ENCODE results near the gene STRN.
"Not testable (repeated sequence)": the region's sequence is repeated elsewhere in the genome, so short reads cannot be mapped to it uniquely, and the experiment has no call there.

Gene STRN

DNA sequence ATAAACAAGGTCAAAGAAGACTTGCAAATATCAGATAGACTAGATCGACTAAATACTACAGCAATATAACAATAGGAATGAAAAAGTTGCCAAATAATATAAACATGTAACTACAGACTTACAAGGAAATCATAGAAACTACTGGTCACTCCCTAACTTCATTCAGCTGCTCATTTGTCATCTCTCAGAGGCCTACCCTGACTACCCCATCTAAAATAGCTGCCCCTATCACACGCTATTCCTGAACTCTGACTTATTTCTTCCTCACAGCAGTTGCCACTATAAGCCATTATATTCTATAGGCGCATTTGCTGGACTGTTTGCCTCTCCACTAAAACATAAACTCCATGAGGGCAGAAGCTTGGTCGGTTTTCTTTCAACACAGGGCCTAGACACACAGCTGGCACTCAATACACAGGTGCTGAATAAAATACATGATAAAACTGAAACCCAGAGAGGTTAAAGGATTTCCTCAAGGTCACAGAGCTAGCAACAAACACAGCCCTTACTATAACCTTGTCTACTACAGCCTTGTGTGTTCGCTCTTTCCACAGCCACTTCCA, 1.8 kb downstream of the STRN start:
- no peak for DNase-seq (ENCODE audit: low read depth, low spot score)

GRCh38 chr2:36963734-36964133, 2.6 kb downstream of the STRN start:
- no peak for DNase-seq (ENCODE audit: low read depth, low spot score)

GRCh38 chr2:36963106-36963505, 3.2 kb downstream of the STRN start:
- DNase-seq (ENCODE audit: low read depth, low spot score): no peak

DNA sequence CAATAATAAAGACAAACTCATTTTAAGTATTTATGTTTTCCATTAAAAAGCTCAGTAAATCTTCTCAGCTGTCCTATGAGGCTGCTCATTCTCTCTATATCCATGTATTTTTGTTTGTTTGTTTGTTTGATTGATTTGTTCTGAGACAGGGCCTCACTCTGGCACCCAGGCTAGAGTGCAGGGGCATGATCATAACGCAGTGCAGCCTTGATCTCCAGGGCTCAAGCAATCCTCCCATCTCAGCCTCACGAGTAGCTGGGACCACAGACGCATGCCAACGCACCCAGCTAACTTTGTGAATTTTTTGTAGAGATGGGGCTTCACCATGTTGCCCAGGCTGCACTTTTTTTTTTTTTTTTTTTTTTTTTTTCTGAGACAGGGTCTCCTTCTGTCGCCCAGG, 5.6 kb downstream of the STRN start:
- DNase-seq (ENCODE audit: low read depth, low spot score): no peak

DNA sequence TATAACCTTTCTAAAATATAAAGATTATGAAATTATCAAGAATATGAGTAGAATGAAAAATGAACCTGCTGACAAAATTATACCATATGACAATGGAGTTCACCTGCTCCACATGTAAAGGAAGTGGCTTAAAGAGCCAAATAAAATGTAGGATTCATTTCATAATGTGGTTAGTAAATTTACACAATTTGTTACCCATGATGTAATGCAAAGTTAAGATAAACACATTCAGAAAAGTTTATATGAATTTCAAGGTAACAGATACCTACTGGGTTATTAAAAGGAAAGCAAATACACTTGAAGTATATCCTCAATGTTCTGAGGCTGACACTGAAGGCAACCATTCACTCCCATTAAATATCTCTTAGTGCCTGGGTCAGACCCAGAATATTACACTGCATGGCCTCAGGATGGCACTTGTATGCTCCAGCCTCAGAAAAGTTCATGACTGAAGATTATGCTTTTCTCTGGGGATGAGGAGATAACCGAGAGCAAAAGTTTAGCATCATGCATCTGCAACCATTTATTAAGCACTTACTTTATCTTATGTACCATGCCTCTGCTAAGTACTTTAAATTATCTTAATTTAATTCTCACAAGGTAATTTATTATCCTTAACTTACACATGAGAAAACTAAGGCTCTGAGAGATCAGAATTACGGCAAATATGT, 6.2 kb downstream of the STRN start:
- no peak for DNase-seq (ENCODE audit: low read depth, low spot score)

GRCh38 chr2:36954977-36955607, 11.2 kb downstream of the STRN start:
- DNase-seq (ENCODE audit: low read depth, low spot score): no peak

- no peak for DNase-seq (ENCODE audit: low read depth, low spot score)
Observed at GRCh38 chr2:36952748-36953197, 13.6 kb downstream of the STRN start.

DNA sequence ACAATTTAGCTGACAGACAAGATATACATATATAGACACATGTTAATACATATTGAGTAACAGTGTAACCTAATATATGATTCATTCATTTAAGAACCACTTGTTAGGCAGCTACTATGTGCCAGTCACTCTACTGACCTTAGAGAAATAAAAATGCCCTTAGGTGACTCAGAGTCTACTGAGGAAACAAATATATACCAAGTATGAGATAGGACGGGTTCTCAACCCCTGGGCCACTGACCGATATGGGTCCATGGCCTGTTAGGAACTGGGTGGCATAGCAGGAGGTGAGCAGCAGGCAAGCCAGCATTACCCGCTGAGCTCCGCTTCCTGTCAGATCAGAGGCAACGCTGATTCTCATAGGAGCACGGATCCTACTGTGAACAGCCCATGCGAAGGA, 14.8 kb downstream of the STRN start:
- DNase-seq (ENCODE audit: low read depth, low spot score): no peak

DNA sequence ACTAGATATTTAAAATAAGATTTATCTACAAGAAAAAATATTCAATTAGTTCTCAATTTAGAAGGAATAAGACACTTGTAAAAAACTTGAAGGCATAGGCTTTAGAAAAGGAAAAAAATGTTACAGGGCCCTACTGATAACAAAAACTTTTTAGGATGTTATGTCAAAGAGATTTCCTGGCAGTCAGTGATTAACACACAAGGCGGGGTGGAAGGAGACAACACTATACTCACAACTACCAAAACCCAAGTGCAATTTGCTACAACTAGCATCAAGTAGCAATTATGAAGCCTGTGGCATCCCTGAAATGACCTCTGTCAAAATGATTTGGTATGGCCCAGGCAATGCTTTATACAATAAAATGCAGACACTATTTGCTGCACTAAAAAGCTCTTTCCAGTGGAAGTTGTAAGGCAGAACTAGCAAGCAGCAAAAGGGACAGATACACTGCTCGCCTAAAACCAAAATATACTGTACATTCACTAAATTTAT, 15.3 kb downstream of the STRN start:
- no peak for DNase-seq (ENCODE audit: low read depth, low spot score)

GRCh38 chr2:36949845-36950244, 16.5 kb downstream of the STRN start:
- DNase-seq (ENCODE audit: low read depth, low spot score): no peak

DNA sequence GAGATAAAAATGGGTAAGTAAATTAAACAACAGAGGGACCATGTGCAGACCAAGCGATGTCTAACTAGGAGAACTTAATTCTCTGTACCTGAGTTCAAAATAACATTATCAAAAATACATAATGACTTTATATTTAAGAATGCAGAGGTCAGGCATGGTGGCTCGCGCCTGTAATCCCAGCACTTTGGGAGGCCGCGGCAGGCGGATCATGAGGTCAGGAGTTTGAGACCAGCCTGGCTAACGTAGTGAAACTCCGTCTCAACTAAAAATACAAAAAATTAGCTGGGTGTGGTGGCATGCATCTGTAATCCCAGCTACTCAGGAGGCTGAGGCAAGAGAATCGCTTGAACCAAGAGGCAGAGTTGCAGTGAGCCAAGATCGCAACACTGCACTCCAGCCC, 21.1 kb downstream of the STRN start:
- not testable (repeated sequence) for DNase-seq (ENCODE audit: low read depth, low spot score)

DNA sequence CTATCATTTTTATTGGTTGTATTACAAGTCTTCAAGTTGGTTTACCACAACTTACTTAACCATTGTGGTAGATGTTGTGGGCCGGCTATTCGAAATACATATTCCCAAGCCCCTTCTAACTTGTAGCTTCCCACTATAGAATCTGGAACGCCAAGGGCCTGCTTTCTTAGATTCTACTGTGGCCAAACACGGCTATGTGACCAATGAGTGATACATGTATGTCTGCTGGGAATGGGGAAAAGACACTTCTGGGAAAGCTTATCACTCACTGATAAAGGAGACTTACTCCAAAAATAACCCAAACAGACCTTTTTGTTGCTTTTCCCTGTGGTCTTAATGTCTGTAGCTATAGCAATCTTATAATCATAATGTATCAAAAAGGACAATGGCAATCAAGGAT, 24.5 kb downstream of the STRN start:
- DNase-seq (ENCODE audit: low read depth, low spot score): no peak

DNA sequence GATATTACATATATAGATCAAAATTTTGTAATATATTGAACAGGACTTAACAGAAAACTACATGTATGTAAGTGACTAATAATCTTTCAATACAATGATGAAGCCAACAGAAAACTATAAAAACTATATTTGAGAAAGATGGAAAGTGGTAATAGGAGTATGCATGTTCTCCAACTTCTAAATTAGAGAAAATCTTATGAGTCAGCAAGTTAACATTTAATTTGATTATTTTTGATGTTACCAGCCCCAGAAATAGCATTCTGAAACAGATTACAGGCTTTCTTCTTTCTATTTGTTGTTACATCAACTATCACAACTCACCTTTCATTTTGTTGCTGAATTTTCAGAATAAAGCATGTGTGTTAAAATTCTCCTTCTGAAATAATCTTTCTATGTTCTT, 29.8 kb downstream of the STRN start:
- not testable (repeated sequence) for DNase-seq (ENCODE audit: low read depth, low spot score)

GRCh38 chr2:36931688-36932087, 34.6 kb downstream of the STRN start:
- DNase-seq (ENCODE audit: low read depth, low spot score): not testable (repeated sequence)

- DNase-seq (ENCODE audit: low read depth, low spot score): not testable (repeated sequence)
Observed at GRCh38 chr2:36930787-36931410, 35.4 kb downstream of the STRN start.

GRCh38 chr2:36926175-36927132, 39.9 kb downstream of the STRN start:
- not testable (repeated sequence) for DNase-seq (ENCODE audit: low read depth, low spot score)

GRCh38 chr2:36922629-36923028, 43.7 kb downstream of the STRN start:
- not testable (repeated sequence) for DNase-seq (ENCODE audit: low read depth, low spot score)

GRCh38 chr2:36921984-36922383, 44.4 kb downstream of the STRN start:
- no peak for DNase-seq (ENCODE audit: low read depth, low spot score)

GRCh38 chr2:36919041-36919837, 47.1 kb downstream of the STRN start:
- no peak for DNase-seq (ENCODE audit: low read depth, low spot score)

GRCh38 chr2:36918307-36918706, 48.0 kb downstream of the STRN start:
- no peak for DNase-seq (ENCODE audit: low read depth, low spot score)
